CD14-positive monocyte (primary cell): ENCODE measurements around the gene TIAM1. TPM values are rescaled to one million over a fixed set of nuclear protein-coding genes. Genes with fewer than 3 reads are reported as not detected.

Source experiments
- DNase-seq, 3 donors: peaks; one replicate each; pipeline ENCODE4 v3.0.0-alpha.2; 2011 to 2022
- H2AFZ ChIP-seq: 2 replicates; pipeline ENCODE4 v1.6.0; 2012; ENCODE audit warnings: mild to moderate bottlenecking, low read depth, low read length, inconsistent platforms; ENCODE audit not compliant: insufficient read depth, poor library complexity, severe bottlenecking
- H3K27ac ChIP-seq, 2 donors: 1 replicate in 1 of 2; 2 replicates in 1 of 2; pipeline ENCODE4 v1.5.1; 2012 to 2013; ENCODE audit warnings: low read length in 2 of 2, control low read depth in 1 of 2, inconsistent platforms in 1 of 2, low read depth in 1 of 2, mild to moderate bottlenecking in 1 of 2
- H3K27me3 ChIP-seq, 2 donors: one replicate each; pipeline versions ENCODE4 v1.6.0 to v1.6.1; 2011 to 2013; ENCODE audit warnings: low read length in 2 of 2; ENCODE audit not compliant: control insufficient read depth in 2 of 2, insufficient read depth in 2 of 2
- H3K36me3 ChIP-seq, 2 donors: replicated peaks in 1 of 2; 1 replicate in 1 of 2; 2 replicates in 1 of 2; pipeline versions ENCODE4 v1.5.1 to v1.6.1; 2012 to 2013; ENCODE audit warnings: low read length in 2 of 2, control low read depth in 1 of 2, inconsistent platforms in 1 of 2, mild to moderate bottlenecking in 1 of 2; ENCODE audit not compliant: insufficient read depth in 2 of 2, control insufficient read depth in 1 of 2
- H3K4me1 ChIP-seq, 2 donors: 1 replicate in 1 of 2; 2 replicates in 1 of 2; pipeline versions ENCODE4 v1.5.1 to v1.6.1; 2012 to 2013; ENCODE audit warnings: low read length in 2 of 2, control low read depth in 1 of 2, inconsistent platforms in 1 of 2, mild to moderate bottlenecking in 1 of 2, moderate library complexity in 1 of 2; ENCODE audit not compliant: insufficient read depth in 2 of 2, control insufficient read depth in 1 of 2
- H3K4me2 ChIP-seq: replicated peaks from 2 replicates; pipeline ENCODE3; 2012; ENCODE audit warnings: low read length, moderate library complexity, mild to moderate bottlenecking; ENCODE audit not compliant: poor library complexity, severe bottlenecking; ENCODE audit errors: extremely low read depth
- H3K4me3 ChIP-seq, 3 experiments: fragments of 200-600 bp in 1 of 3; sonication (generic) in 1 of 3; replicated peaks in 1 of 3; 1 replicate in 2 of 3; 2 replicates in 1 of 3; pipeline ENCODE4 v1.5.1; 2011 to 2013; ENCODE audit warnings: low read length in 3 of 3, mild to moderate bottlenecking in 3 of 3, control low read depth in 2 of 3, low read depth in 2 of 3, inconsistent platforms in 1 of 3, moderate library complexity in 1 of 3
- H3K79me2 ChIP-seq: 2 replicates; pipeline ENCODE4 v1.6.0; 2012; ENCODE audit warnings: mild to moderate bottlenecking, control low read depth, inconsistent platforms, low read length, moderate library complexity; ENCODE audit not compliant: insufficient read depth
- H3K9ac ChIP-seq: 2 replicates; pipeline ENCODE4 v1.6.0; 2017; ENCODE audit warnings: low read length, mild to moderate bottlenecking; ENCODE audit not compliant: insufficient read depth, poor library complexity, severe bottlenecking
- H3K9me3 ChIP-seq, 2 donors: replicated peaks in 1 of 2; 1 replicate in 1 of 2; 2 replicates in 1 of 2; pipeline versions ENCODE4 v1.5.1 to v1.6.1; 2012 to 2013; ENCODE audit warnings: low read length in 2 of 2, control low read depth in 1 of 2; ENCODE audit not compliant: control insufficient read depth in 1 of 2, insufficient read depth in 1 of 2
- H4K20me1 ChIP-seq: 2 replicates; pipeline ENCODE4 v1.6.0; 2012; ENCODE audit warnings: mild to moderate bottlenecking, low read length, control low read depth, moderate library complexity; ENCODE audit not compliant: insufficient read depth
- H3K27ac Mint-ChIP-seq, 7 donors: one replicate each; pipeline ENCODE4 v1.8.0; 2020; ENCODE audit warnings: mild to moderate bottlenecking in 7 of 7, mixed read lengths in 7 of 7, moderate library complexity in 6 of 7, inconsistent platforms in 2 of 7
- H3K27me3 Mint-ChIP-seq, 3 donors: one replicate each; pipeline ENCODE4 v1.8.0; 2021 to 2022; ENCODE audit warnings: low read depth in 3 of 3, mild to moderate bottlenecking in 3 of 3, mixed read lengths in 3 of 3, moderate library complexity in 3 of 3, inconsistent platforms in 1 of 3
- H3K36me3 Mint-ChIP-seq, 2 donors: one replicate each; pipeline ENCODE4 v1.8.0; 2020; ENCODE audit warnings: mixed read lengths in 2 of 2, inconsistent platforms in 1 of 2, mild to moderate bottlenecking in 1 of 2
- H3K4me1 Mint-ChIP-seq: one replicate; pipeline ENCODE4 v1.8.0; 2020; ENCODE audit warnings: mild to moderate bottlenecking, mixed read lengths
- H3K4me3 Mint-ChIP-seq, 2 donors: one replicate each; pipeline ENCODE4 v1.8.0; 2020; ENCODE audit warnings: mild to moderate bottlenecking in 2 of 2, mixed read lengths in 2 of 2, moderate library complexity in 1 of 2
- H3K9me3 Mint-ChIP-seq, 7 donors: one replicate each; pipeline ENCODE4 v1.8.0; 2020 to 2022; ENCODE audit warnings: mixed read lengths in 7 of 7, mild to moderate bottlenecking in 6 of 7, moderate library complexity in 6 of 7, inconsistent platforms in 2 of 7
- WGBS: methylation state at CpG from one replicate; pipeline ENCODE4 v1.1.5; 2013; ENCODE audit warnings: missing lambda C conversion rate; ENCODE audit not compliant: insufficient coverage; 5-methylcytosine and 5-hydroxymethylcytosine counted together
- intact Hi-C, 2 donors: fragments of 100-400 bp; cut with micrococcal nuclease; formaldehyde crosslinking; loops; one replicate each; pipeline versions ENCODE4 v1.15.0 to v1.15.1; 2023
- polyA plus RNA-seq, 3 donors: library from polyadenylated mRNA; depleted of rRNA in 1 of 3; unstranded in 2 of 3; stranded (reverse) in 1 of 3; fragments of 300-500 nt in 2 of 3; fragments of >200 nt in 1 of 3; fragmentation: Illumina TruSeq in 2 of 3; gene quantifications; 1 replicate in 2 of 3; 2 replicates in 1 of 3; pipeline ENCODE4 v1.2.3, GENCODE V29; 2012 to 2021
- TF ChIP-seq, protein P1 (sequence below): fragments of 200-600 bp; IDR thresholded peaks from one replicate; pipeline ENCODE4 v1.8.0; 2022; ENCODE audit warnings: antibody characterized with exemption, mild to moderate bottlenecking

Gene TIAM1
- polyA plus RNA-seq, 3 donors: 17.7 to 55.0 (median 45.3) TPM

DNA sequence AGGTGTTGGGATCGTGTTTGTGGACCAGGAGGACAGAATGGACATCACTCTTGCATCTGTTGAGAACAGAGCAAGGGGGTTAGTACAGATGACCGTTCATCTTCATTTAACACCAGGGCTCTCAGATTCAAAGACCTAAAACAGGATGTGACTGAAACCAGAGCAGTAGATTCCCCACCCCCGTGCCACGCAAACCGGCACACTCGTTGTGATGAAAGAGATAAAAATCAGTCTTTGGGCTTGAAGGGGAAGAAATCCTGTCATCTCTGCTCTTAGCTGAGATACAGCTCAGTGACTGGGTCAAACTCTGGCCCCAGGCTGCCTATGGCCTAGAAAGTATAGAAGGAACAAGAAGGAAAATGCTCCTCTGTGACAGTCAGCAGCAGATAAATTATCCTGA, 159.6 kb downstream of the TIAM1 start:
- H3K27me3 ChIP-seq: no peaks in the 10 kb centered on the region
- H3K9me3 Mint-ChIP-seq: peaks cover 0 to 5% (median 0%) of the 10 kb centered on the region in 7 donors
- H3K4me1 Mint-ChIP-seq: peaks cover 3% of the 10 kb centered on the region

DNA sequence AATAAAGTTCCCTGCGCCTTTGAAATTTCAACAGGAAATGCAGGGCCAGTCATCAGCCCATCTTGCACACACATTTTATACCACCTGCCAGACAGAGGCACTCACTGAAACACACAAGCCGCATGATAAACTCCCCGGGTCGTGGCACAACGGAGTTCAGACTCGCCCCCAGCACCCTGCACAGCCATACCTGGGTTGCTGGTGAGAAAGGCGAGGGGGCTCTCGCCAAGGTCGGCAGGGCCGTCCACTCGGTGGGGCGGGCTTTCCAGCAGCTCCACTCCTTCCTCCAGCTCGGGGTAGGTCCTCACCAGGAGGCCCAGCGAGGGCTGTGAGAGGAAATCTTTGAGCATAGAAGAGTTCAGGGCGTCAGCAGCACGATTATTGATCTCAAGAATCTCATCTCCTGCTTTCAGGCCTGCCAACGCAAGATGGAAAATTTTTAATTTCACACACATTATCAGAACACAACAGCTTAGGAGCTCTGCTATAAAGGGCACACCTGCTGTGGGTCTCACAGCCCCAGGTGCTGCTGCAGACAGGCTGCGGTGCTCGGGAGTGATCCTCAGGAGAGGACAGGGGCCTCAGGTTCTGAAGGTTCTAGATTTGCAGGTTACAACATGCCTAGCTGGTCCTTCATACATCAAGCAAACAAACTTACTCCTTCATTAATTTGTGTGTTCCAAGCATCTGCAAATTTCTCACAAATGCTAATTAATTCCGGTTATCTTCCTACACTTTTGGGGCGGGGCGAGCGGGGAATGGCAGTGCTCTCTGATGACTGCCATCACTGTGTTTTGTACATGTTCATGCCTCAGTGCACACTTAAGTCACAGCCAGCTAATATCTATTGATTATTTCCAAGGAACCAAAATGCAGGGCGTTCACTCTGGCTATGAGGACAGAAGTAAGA, 161.6 kb downstream of the TIAM1 start:
- peaks cover 4% of the 10 kb centered on the region for H4K20me1 ChIP-seq
- no peak for DNase-seq
- Mint-ChIP-seq H3K27ac (peak overlapping the region in 2 of 7 donors; percentile 46 to 66), H3K36me3 (peaks cover 50 to 81% of the 10 kb centered on the region in 2 donors), H3K27me3 (peaks cover 1 to 4% (median 4%) of the 10 kb centered on the region in 3 donors), H3K4me3 (no peak overlapping the region), H3K9me3 (peaks cover 0 to 5% (median 0%) of the 10 kb centered on the region in 7 donors), H3K4me1 (peaks cover 13% of the 10 kb centered on the region)
- no peak overlapping the region for H3K27ac ChIP-seq
- intact Hi-C loops: loop anchor here in 1 of 2 donors (5.0 kb wide), 1 partner anchor 85 kb away; no protein-coding TSS in a partner anchor
- TF ChIP-seq, protein P1, sequence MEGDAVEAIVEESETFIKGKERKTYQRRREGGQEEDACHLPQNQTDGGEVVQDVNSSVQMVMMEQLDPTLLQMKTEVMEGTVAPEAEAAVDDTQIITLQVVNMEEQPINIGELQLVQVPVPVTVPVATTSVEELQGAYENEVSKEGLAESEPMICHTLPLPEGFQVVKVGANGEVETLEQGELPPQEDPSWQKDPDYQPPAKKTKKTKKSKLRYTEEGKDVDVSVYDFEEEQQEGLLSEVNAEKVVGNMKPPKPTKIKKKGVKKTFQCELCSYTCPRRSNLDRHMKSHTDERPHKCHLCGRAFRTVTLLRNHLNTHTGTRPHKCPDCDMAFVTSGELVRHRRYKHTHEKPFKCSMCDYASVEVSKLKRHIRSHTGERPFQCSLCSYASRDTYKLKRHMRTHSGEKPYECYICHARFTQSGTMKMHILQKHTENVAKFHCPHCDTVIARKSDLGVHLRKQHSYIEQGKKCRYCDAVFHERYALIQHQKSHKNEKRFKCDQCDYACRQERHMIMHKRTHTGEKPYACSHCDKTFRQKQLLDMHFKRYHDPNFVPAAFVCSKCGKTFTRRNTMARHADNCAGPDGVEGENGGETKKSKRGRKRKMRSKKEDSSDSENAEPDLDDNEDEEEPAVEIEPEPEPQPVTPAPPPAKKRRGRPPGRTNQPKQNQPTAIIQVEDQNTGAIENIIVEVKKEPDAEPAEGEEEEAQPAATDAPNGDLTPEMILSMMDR: no peak
- peaks cover 11 to 57% of the 10 kb centered on the region in 2 donors for H3K36me3 ChIP-seq
- H3K4me1 ChIP-seq: peaks cover 9 to 14% of the 10 kb centered on the region in 2 donors
- H3K4me2 ChIP-seq: no peak overlapping the region
- H3K9ac ChIP-seq: no peak overlapping the region
- H2AFZ ChIP-seq: no peak overlapping the region
- WGBS: 96% methylated on average over 19 of the region's 24 CpGs
- no peaks in the 10 kb centered on the region for H3K79me2 ChIP-seq
- H3K9me3 ChIP-seq: no peaks in the 10 kb centered on the region
- no peak overlapping the region for H3K4me3 ChIP-seq
- H3K27me3 ChIP-seq: no peaks in the 10 kb centered on the region

More for the DNA sequence above, 159.6 kb downstream of the TIAM1 start:
- Mint-ChIP-seq H3K36me3 (peaks cover 55 to 72% of the 10 kb centered on the region in 2 donors), H3K27ac (peak overlapping the region in 1 of 7 donors; percentile 69), H3K27me3 (peaks cover 1 to 6% (median 4%) of the 10 kb centered on the region in 3 donors), H3K4me3 (no peak overlapping the region)
- Histone ChIP-seq H3K36me3 (peaks cover 13 to 76% of the 10 kb centered on the region in 2 donors), H3K27ac (no peak overlapping the region), H3K9me3 (no peaks in the 10 kb centered on the region), H4K20me1 (peaks cover 6% of the 10 kb centered on the region), H2AFZ (no peak overlapping the region), H3K4me3 (no peak overlapping the region), H3K79me2 (no peaks in the 10 kb centered on the region), H3K9ac (no peak overlapping the region), H3K4me2 (no peak overlapping the region), H3K4me1 (peaks cover 0 to 4% of the 10 kb centered on the region in 2 donors)
- 4% methylated on average over 4 of the region's 6 CpGs for WGBS
- DNase-seq: no peak
- intact Hi-C loops: loop anchor here in 1 of 2 donors (5.0 kb wide), 1 partner anchor 87 kb away; no protein-coding TSS in a partner anchor
- TF ChIP-seq, protein P1: no peak
